DND-41 (cell line): Measurements from ENCODE around the gene GAPT.

Experiments
- ATAC-seq: fragments of 200-7000 bp; cut with Tn5 transposase; 3 replicates; pipeline ENCODE4 v1.9.1; 2021; ENCODE audit warnings: low read depth; ENCODE audit not compliant: insufficient read depth
- DNase-seq: peaks from one replicate; pipeline ENCODE4 v3.0.0-alpha.2; 2020
- H2AFZ ChIP-seq: 2 replicates; pipeline ENCODE4 v1.6.0; 2012; ENCODE audit warnings: low read depth, low read length
- H3K27ac ChIP-seq: 2 replicates; pipeline ENCODE4 v1.5.1; 2012; ENCODE audit warnings: low read length, inconsistent platforms
- H3K27me3 ChIP-seq: fragments of 200-600 bp; sonication (generic); 2 replicates; pipeline ENCODE4 v1.6.0; 2012; ENCODE audit warnings: low read length, mild to moderate bottlenecking, inconsistent platforms; ENCODE audit not compliant: insufficient read depth, poor library complexity
- H3K36me3 ChIP-seq: 2 replicates; pipeline ENCODE4 v1.5.1; 2012; ENCODE audit warnings: low read length, inconsistent platforms; ENCODE audit not compliant: insufficient read depth
- H3K4me1 ChIP-seq: 2 replicates; pipeline ENCODE4 v1.5.1; 2012; ENCODE audit warnings: mild to moderate bottlenecking, low read length; ENCODE audit not compliant: insufficient read depth
- H3K4me2 ChIP-seq: 2 replicates; pipeline ENCODE4 v1.6.0; 2012; ENCODE audit warnings: mild to moderate bottlenecking, moderate library complexity, low read length, inconsistent platforms; ENCODE audit not compliant: insufficient read depth
- H3K4me3 ChIP-seq, 2 experiments: fragments of 200-600 bp in 1 of 2; shearing (Covaris generic) in 1 of 2; 2 replicates each; pipeline ENCODE4 v1.5.1; 2012 to 2016; ENCODE audit warnings: inconsistent platforms in 2 of 2, low read length in 2 of 2, mild to moderate bottlenecking in 2 of 2, low read depth in 1 of 2, moderate library complexity in 1 of 2
- H3K79me2 ChIP-seq: 2 replicates; pipeline ENCODE4 v1.6.0; 2012; ENCODE audit warnings: low read length, inconsistent platforms; ENCODE audit not compliant: insufficient read depth
- H3K9ac ChIP-seq: 2 replicates; pipeline ENCODE4 v1.6.0; 2012; ENCODE audit warnings: low read depth, mild to moderate bottlenecking, inconsistent platforms, low read length, moderate library complexity
- H3K9me3 ChIP-seq: 2 replicates; pipeline ENCODE4 v1.5.1; 2012; ENCODE audit warnings: low read length, moderate library complexity, mild to moderate bottlenecking, inconsistent platforms; ENCODE audit not compliant: insufficient read depth, severe bottlenecking
- H4K20me1 ChIP-seq: 2 replicates; pipeline ENCODE4 v1.6.0; 2012; ENCODE audit warnings: low read length; ENCODE audit not compliant: insufficient read depth
- CTCF ChIP-seq: IDR thresholded peaks from 2 replicates; pipeline ENCODE4 v1.5.1; 2012; ENCODE audit warnings: borderline replicate concordance, low read length, moderate library complexity, mild to moderate bottlenecking; ENCODE audit not compliant: poor library complexity, severe bottlenecking; ENCODE audit errors: extremely low read depth
- EZH2 ChIP-seq: IDR thresholded peaks from 3 replicates; pipeline ENCODE4 v1.6.1; 2012; ENCODE audit warnings: borderline replicate concordance, low read depth, mild to moderate bottlenecking, moderate library complexity, low read length, inconsistent platforms; ENCODE audit not compliant: severe bottlenecking

The GAPT gene

GRCh38 chr5:58456486-58456885 is 34.7 kb upstream of the GAPT start:
- no peak overlapping the region for H2AFZ ChIP-seq
- peaks cover 12% of the 10 kb centered on the region for H3K27me3 ChIP-seq
- ATAC-seq: no peak
- no peaks in the 10 kb centered on the region for H3K79me2 ChIP-seq
- no peak for DNase-seq
- no peak for TF ChIP-seq CTCF
- TF ChIP-seq EZH2: no peak
- no peaks in the 10 kb centered on the region for H4K20me1 ChIP-seq
- H3K27ac ChIP-seq: no peak overlapping the region
- peaks cover 18% of the 10 kb centered on the region for H3K36me3 ChIP-seq
- no peaks in the 10 kb centered on the region for H3K9me3 ChIP-seq
- H3K4me1 ChIP-seq: peaks cover 31% of the 10 kb centered on the region
- no peak overlapping the region for H3K9ac ChIP-seq
- no peak overlapping the region for H3K4me3 ChIP-seq
- H3K4me2 ChIP-seq: no peak overlapping the region

GRCh38 chr5:58457050-58457449 is 34.2 kb upstream of the GAPT start:
- Histone ChIP-seq H3K4me3 (no peak overlapping the region), H3K36me3 (peaks cover 18% of the 10 kb centered on the region), H3K4me2 (no peak overlapping the region), H3K4me1 (peaks cover 34% of the 10 kb centered on the region), H2AFZ (no peak overlapping the region), H4K20me1 (no peaks in the 10 kb centered on the region), H3K27ac (no peak overlapping the region), H3K79me2 (no peaks in the 10 kb centered on the region), H3K9me3 (no peaks in the 10 kb centered on the region), H3K27me3 (peaks cover 12% of the 10 kb centered on the region), H3K9ac (no peak overlapping the region)
- DNase-seq (no peak), ATAC-seq (no peak)
- TF ChIP-seq EZH2 (no peak), CTCF (no peak)

- peak overlapping the region in 1 of 2 experiments; percentile 78; a peak in 2 of 4 replicates for H3K4me3 ChIP-seq
- H3K36me3 ChIP-seq: peaks cover 18% of the 10 kb centered on the region
These were observed 33.0 kb upstream of the GAPT start for GRCh38 chr5:58458141-58458742.

More at GRCh38 chr5:58458141-58458742, 33.0 kb upstream of the GAPT start:
- Histone ChIP-seq H2AFZ (0 out of 2 replicates have a peak overlapping the region, but pooled peaks have one; percentile 46), H3K27ac (no peak overlapping the region), H3K4me2 (peak overlapping the region; percentile 91), H4K20me1 (no peaks in the 10 kb centered on the region), H3K4me1 (peaks cover 40% of the 10 kb centered on the region), H3K9ac (peak overlapping the region; percentile 72), H3K9me3 (no peaks in the 10 kb centered on the region), H3K79me2 (no peaks in the 10 kb centered on the region), H3K27me3 (peaks cover 12% of the 10 kb centered on the region)
- DNase-seq (no peak), ATAC-seq (no peak)
- TF ChIP-seq EZH2: no peak
- TF ChIP-seq CTCF: no peak
